Stimulated activated CD8-positive, alpha-beta memory T cell treated with anti-CD3 and anti-CD28 coated beads, Interleukin-15, amount 100 ng/mL, for 48 hours (primary cell): Measurements from ENCODE around the gene SND1.
A peak's percentile ranks its signal among the peaks of the same experiment; 100 is the strongest.

ENCODE experiments used
- DNase-seq, 2 donors: peaks; one replicate each; pipeline ENCODE4 v3.0.0-alpha.2; 2020; ENCODE audit warnings: low read depth in 2 of 2

SND1 gene

DNA sequence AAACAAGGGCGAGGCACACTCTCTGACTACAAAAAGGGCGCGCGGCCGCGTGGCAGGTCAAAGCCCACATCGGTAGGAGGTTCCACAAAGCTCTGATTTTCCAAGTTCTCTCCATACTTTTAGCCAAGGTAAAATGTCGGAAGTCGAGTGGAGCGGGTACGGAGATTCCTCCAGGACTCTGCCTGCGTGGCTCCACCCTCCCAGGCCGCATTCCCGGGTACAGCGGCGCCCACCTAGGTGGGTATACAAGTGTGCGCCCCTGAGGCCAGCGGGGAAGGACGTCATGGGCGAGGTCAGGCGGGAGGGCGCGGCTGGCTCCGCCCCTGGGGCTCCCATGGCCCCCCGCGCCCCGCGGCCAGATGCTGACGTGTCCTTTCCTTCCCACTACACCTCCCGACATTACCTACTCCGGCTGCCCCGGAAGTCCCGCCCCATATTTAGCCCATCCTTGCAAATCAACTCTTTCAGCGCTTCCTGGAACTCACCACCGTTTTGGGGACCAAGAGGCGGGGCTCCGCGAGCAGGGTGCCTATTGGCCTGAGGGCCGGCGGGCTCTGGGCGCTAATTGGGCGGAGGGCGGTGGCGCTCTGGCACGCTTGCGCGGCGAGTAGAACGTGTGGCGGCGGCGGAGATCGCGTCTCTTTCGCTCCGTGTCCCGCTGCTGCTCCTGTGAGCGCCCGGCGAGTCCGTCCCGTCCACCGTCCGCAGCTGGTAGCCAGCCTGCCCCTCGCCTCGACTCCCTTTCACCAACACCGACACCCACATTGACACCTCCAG, at the start of gene SND1:
Gene SND1, plus strand, starts transcription at position 639 of the 777 bp plus-strand sequence. CDS start 180 bp downstream, outside the sequence.
- peak; percentile 98 for DNase-seq

DNA sequence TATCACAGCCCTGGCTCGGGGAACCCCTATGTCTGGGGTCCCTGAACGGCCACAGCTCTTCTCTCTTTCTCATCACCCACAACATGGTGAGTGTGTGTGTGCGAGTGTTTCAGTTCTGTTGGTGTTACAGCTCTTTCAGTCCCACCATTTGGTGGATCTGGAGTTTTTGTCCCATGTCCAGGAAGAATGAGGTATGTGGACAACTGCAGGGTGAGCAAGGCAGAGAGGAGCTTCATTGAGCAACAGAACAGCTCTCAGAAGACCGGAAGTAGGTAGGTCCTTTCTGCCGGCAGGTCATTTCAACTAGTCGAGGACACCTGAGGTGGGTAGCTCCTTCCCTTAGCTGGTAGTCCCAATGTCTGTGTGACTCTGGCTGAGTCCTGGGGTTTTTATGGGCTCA, 43.5 kb upstream of the SND1 start:
- no peak for DNase-seq

DNA sequence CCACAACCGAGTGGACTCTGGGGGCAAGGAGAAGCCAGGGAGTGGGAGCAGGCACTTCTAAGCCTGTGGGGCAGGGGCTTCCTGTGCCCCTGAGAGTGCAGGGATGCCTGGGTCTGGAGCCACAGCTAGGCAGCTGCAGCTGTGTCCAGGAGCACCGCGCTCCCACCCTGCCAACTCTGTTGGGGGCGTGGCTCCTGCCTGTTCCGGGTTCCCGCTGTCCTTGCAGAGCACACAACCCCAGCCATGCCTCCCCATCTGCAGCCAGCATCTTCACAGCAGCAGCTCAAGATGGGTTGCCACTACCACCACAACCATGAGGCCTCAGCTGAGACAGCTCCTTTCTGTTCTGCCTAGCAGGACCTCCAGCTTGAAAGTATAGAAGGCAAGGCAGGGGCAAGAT, 42.7 kb upstream of the SND1 start:
- DNase-seq = no peak

DNA sequence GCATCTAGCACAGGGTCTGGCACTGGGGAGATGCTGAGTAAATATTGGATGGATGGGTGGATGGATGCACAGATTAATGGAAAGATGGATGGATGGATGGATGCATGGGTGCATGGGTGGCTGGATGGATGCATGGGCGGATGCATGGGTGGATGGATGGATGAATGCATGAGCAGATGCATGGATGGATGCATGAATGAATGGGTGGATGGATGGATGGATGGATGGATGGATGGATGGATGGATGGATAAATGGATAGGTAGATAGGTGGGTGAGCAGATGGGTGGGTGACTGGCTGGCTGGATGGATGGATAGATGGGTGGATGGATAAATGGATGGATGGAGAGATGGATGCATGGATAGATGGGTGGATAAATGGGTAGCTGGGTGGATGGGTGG, 39.7 kb upstream of the SND1 start:
- DNase-seq = no peak

DNA sequence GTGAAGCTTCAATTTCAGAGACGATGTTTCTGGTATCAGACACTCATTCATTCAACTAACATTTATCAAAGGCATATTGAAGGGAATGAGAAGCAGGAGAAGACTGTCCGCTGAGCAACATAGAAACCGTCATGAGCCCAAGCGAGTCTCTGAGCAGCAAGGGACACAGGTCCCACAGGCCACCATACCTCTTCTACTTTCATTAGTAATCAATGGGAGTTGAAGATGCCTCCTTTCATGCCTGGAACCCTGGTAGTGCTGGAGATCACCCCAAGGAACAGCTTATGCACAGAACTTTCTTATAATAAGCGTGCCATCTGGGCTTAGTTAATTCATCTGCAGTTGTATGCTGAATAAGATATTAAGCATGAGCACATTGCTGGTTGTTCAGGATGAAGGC, 35.3 kb upstream of the SND1 start:
- no peak for DNase-seq

DNA sequence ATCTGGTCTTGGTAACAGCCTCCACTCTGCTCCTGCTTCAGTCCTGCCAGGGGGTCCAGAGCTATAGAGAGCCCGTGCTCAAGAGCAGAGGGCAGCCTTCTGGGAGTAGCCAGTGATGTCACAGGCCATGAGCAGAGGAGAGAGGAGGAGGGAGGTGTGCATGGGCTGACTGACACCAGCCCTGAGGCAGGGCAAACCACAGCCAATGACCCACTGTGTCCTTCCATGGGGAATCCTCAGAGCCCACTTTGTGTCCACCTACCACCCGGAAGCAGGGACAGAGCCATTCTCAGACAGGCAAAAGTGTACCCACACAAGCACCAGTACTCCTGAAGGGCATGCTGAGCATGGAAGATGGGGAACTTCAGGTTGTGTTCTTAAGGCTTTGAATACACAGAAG, 34.0 kb upstream of the SND1 start, which contains the start of gene PAX4:
Gene PAX4, minus strand, starts transcription at position 101 of the 400 bp plus-strand sequence. CDS start 2,214 bp downstream, outside the sequence.
- no peak for DNase-seq

DNA sequence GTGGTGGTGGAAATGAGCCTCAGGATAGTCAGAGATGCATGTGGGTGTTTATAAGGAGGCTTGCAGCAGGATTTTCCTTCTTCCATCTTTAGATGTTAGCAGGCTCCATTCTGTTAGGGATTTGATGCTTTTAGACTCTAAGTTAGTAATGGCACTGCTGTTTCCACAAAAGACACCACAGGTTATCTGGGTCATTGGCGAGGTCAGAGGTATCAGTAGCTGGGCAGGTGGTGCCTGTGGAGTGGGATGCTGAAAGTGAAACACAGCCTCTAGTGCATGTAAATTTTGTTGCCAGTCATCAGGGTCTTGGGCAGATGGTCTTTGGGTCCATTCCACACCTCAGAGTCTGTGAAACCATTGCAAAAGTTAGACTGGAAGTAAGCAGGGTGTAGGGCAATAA, 33.2 kb upstream of the SND1 start:
- DNase-seq = no peak

DNA sequence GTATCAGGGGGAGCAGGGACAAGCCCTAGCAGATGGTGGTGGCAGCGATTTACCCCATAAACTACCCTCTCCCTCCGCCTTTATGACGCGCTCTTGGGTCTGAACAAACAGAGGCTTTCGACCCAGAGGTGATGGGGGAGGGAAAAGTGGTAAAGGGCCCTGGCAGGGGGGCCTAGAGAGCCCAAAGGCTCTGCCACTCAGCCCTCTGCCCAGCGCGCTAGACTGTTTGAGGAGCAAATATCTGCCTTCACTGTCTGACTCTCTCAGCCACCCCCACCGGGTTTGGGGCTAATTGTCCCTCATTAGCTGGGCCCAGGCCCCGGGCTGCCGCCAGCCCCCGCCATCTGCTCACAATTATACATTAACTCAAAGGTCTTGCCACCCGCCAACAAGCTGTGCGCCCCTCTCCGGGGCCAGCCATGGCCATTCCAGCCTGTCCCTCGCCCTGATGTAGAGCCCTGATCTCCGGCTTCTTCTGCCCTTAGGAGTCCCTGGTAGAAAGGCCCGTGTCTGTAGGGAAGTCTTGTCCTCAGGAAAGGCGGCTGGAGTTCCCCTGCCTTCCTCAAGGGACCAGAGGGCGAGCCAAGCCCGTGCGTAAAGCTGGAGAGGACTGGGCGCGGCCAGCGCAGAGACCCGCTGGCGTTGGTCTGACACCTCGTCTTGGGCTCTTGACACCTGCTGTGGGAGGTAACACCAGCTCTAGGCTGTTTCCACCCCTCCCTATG, 32.2 kb upstream of the SND1 start:
- no peak for DNase-seq

DNA sequence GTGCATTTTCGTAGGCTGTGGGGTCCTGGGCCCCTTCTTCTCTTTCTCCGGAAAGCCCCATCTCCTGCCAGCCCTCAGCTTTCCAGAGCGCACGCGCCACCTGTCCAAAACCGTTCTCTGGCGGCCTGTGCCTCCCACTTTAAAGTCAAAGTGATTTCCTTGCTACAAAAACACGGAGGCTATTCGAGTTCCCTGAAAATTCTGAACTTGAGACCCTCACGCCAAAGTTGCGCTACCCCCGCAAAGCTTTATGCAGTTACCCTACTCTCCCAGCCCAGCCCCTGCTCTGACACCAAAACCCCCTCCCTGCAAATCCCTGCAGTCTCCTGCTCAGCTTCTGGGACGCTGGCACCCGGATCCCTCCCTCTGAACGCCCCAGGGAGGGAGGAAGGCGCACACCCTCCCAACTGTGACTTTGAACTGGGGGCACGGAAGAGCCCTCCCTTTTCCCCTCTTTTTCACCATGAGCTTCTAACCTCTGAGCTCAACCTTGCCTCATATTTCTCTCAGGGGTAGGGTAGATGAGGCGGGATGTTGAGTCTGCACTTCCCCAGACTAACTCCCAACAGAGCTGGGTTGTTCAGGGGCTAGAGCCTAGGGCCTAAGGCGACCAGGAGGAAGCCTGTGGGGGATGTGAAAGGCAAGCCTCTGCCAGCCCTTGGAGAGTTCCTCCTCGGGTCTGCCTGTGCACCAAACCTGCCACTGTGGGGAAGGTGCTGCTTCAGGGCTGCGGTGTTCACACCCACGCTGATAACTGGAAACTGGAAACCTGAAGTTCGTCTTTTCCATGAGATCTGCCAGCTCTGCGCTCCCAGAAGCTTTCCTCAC, 31.4 kb upstream of the SND1 start:
- DNase-seq = no peak

DNA sequence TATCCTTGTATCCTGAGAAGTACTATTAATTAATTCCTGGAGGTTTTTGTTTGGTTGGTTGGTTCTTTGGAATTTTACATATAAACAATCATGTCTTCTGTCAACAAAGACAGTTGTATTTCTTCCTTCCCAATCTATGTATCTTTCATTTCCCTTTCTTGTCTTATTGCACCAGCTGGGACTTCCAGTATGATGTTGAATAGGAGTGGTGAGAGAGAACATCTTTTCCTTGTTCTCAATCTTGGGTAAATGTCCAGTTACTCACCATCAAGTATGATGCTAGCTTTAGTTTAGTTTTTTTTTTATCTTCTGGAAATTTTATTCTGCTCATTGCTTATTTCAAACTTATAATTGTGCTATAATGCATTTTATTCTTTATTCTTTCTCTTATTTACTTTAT, 26.7 kb upstream of the SND1 start:
- no peak for DNase-seq

DNA sequence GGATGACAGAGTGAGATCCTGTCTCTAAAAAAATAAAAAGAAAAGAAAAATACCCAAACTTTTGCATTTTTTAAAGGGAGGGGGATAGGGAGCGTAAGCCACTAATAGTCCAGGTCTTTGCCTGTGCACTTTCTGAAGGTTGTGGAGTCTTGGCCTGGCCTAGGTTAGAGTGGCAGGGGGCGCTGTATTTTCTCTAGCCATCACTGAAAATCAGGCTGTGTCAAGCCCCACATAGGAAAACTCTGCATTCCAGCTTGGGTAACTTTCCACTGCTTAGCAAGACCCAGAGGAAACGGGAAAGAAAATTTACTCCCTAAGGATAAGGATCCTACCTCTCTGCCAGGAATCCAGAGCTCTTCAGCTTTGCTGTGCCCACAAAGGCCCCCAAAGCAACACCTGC, 23.5 kb upstream of the SND1 start:
- no peak for DNase-seq

DNA sequence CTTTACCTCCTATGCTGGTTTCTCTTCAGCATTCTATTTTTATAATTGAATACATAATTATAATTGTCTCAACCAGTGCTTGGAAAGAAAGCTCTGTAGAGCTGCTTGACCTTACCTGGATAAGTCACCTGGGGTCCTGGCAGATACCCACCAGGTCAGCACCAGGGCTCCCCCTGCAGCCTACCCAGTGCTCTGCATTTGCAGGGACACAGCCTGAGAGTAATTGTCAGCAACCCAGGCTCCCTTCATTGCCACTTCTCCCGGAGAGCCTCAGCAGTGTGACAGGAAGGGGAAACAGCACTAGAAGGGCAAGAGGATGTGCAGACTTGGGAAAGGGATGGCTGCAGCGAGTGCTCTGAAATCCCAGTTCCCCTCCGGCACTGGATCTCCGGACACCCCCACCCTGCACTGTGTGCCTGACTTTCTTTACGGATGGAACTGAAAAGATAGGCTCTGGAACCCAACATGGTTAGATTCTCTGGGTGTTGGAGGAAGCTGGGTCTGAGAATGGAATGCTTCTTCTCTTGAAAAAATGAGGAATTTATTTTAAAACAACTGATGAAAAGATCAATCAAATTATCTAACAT, 22.6 kb upstream of the SND1 start:
- peak in 1 of 2 donors; percentile 15 for DNase-seq

DNA sequence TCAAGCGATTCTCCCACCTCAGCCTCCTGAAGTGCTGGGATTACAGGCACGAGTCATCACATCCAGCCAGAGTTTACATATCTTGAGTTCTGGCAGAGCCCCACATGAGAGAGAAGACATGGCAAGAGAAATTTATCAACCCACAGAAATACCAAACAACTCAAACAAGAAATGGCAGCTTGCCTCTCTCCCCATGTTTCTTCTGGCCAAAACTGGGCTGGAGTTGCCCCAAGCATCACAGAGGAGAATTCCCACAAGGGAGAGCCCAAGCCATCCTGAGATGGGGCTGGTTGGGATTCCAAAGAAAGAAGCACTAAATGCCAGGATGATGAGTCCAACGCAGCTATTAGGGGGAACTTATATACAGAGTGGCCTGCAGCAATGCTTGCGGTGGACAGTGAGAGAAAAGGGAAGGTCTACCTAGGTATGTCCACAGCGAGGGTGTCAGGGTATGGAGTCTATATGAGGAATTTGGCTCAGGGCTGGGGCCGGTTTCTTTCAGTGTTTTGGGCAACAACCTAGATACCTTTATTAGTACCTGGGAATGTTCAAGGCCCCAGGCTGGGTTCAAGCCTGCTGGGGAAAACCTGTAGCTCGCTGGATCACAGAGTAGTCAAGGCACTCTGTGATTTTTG, 19.6 kb upstream of the SND1 start:
- DNase-seq = no peak

DNA sequence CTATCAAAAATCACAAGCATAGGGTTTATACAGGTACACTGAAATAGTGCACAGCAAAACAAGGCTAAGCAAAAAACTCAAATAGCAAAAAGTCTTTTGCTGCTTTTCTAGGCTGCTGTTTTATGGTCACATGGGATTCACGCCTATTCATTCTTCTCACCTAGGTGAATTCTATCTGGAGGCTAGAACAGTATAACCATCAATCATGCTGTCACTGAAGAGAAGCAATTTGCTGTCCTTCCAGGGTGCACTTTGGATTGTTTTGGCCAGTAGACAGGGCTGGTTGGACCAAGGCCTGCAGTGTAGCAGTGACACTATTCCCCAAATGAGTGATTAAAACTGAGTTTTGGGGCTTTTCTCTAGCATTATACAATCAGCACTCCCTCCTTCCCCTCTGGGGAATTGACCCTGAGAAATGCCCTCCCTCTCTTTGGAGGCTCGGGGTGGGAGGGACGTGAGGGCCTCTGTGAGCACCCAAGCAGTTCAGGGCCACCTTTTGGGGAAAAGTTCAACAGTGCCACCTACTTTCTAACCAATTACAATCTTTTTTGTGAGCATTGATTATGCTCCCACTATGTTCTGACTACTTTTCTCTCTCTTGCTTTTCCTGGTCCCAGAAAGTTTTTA, 16.2 kb upstream of the SND1 start:
- DNase-seq = no peak

DNA sequence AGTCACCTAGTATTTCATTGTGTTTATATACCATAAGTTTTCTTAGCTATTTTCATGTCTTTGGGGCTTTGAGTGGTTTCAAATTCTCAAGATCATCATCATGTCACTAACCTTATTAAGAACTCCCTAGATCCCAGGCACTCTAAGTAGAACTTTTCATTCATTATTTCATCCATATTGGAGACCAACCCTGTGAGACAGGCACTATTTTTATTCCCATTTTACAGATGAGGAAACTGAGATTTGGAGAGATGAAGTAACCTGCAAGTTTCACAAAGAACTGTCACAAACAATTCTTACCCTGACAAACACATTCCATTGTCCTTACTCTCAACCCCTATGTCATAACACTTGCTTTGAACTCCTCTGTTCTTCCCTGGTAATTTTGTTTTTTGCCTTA, 13.8 kb upstream of the SND1 start:
- no peak for DNase-seq

DNA sequence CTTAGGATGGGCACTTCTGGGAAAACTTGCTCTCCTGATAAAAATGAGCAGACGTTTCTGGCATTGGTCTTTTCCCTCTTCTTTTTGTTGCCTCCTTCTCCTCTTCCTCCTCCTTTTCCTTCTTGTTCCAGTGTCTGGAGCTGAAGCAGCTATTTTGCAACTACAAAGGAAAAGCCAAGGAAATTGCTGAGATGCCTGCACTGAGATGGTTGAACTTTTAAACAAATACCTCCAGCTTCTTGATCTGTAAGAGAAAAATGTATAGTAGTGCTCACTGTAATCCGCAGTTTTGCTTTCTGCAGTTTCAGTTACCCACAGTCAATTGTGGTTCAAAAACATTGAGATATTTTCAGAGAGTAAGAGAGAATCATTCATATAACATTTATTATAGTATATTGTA, 7.5 kb upstream of the SND1 start:
- DNase-seq = no peak

DNA sequence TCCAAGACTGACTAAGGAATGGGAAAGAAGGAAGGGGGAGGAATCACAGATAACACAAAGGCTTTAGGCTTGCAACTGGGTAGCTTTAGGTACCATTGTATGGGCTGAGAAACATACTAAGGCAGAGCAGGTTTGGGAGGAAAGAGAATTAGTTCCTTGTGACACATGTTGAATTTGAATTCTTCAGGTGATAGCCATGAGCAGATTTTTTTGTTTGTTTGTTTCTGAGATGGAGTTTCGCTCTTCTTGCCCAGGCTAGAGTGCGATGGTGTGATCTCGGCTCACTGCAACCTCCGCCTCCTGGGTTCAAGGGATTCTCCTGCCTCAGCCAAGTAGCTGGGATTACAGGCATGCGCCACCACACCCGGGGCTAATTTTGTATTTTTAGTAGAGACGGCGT, 4.4 kb upstream of the SND1 start:
- DNase-seq = no peak

DNA sequence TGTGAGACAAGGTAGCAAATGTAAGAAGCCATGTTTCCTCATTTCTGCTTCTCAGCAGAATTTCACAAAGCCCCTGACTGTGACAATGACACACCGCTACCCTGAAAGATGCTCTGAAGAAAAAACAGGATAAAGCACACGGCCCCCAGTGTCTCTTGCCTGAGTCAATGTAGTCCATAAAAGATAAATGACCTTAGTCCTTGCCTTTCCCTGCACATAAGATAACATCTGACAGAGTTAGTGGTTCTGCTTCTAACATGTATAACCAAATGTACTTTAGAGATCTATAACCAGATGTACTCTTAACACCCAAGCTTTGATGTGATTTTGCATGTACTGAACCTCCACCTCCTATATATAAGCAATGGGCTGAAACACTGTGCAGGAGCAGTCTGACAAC, 3.0 kb upstream of the SND1 start:
- DNase-seq = no peak

DNA sequence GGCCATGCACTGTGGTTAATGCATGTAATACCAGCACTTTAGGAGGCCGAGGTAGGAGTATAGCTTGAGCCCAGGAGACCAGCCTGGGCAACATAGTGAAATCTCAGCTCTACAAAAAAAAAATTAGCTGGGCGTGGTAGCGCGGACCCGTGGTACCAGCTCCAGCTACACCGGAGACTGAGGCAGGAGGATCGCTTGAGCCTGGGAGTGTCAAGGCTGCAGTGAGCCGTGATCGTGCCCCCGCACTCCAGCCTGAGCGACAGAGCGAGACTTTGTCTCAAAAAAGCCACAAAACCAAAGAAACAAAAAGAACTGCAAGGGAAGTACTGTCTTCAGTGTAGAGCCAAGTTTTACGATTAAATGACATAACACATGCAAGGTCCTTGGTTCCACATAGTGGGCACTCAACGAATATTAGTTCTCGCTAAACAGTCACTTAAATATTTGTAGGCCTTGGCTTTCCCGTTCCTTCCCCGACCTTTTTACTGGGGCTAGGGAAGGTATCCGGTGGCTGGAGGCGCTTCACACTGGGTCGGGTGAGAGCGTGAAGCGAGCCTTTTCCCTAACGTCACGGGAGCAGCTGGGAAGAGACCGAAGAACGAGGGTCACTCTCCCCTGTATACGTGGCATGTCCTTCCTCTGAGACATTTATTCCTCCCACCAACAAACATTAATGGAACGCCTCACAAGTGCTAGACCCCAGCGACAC, 993 bp upstream of the SND1 start:
- DNase-seq = no peak
